GM18873 (cell line): ENCODE measurements around the gene ULBP3.
A peak's percentile ranks its signal among the peaks of the same experiment; 100 is the strongest.
"Not testable (repeated sequence)": the region's sequence is repeated elsewhere in the genome, so short reads cannot be mapped to it uniquely, and the experiment has no call there.

Experiments
- ATAC-seq: cut with Tn5 transposase; IDR thresholded peaks from one replicate; pipeline ENCODE4 v1.9.1; 2021; ENCODE audit warnings: mild to moderate bottlenecking, moderate library complexity, moderate number of reproducible peaks; ENCODE audit not compliant: unreplicated experiment, low FRiP score

Gene ULBP3

GRCh38 chr6:150018846-150019580 is 49.9 kb downstream of the ULBP3 start:
- ATAC-seq: no peak

DNA sequence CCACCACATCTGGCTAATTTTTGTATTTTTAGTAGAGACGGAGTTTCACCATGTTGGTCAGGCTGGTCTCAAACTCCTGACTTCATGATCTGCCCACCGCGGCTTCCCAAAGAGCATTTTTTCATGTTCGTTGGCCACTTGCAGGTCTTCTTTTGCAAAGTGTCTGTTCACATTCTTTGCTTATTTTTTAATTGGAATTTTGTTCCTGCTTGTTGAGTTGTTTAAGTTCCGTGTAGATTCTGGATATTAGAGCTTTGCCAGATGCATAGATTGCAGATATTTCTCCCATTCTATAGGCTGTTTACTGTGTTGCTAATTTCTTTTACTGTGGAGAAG is 51.8 kb downstream of the ULBP3 start:
- ATAC-seq: not testable (repeated sequence)

- ATAC-seq: peak; percentile 70
These were observed 52.4 kb downstream of the ULBP3 start for GRCh38 chr6:150016324-150017185.

- not testable (repeated sequence) for ATAC-seq
These were observed 53.5 kb downstream of the ULBP3 start for GRCh38 chr6:150015281-150016001.

- ATAC-seq: not testable (repeated sequence)
These were observed 54.2 kb downstream of the ULBP3 start for GRCh38 chr6:150014623-150015280.

- not testable (repeated sequence) for ATAC-seq
These were observed 54.9 kb downstream of the ULBP3 start for GRCh38 chr6:150013785-150014622.

DNA sequence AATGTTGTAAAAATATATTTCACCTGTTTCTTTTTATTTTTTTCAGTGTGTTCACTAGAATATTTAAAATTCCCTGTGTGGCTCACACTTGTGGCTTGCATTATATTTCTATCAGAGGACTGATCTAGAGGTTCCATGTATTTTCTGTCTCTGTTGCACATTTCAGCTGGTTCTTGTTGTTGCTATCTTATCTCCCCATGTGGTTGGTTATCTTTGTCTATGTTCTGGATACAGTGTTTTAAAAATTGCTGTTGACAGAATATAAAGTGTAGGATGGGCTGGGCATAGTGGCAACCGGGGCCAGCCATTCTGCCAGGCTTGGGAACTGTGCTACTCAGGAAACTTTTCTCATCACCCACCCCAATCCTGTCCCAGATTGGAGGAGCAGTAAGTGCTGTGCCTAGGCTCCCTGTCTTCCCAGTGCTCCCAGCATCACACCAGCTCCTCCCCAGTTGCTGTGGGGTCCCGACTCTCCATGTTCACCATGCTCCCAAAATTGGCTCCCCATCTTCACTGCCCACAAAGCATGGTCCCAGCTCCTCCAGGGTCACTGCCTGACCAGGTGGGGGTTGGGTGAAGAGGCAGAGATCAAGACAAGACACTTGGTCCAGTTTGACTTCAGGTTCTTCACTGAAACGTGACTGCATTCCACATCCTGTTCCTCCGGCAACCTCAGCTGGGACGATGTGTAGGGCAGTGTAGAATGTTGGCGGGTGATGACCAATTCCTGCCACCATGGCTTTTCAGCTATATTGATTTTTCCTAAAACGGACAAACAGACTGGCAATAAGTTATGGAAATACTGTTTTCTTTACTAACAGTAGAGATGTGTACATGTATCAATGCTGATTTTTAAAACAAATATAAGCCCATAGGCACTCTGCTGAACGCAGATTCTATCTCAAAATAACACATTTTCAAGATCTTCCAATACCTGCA is 55.8 kb downstream of the ULBP3 start:
- ATAC-seq: not testable (repeated sequence)
